Measurements from ENCODE around the gene S100A6. TPM values are rescaled to one million over a fixed set of nuclear protein-coding genes. Genes with fewer than 3 reads are reported as not detected.

The S100A6 gene
- polyA plus RNA-seq (not detected in 2 replicates), polyA minus RNA-seq (not detected in 2 replicates)

- Histone ChIP-seq H3K27me3 (ENCODE audit: insufficient read depth, low read depth, low read length) (peaks cover 5% of the 10 kb centered on the region), H3K9ac (ENCODE audit: low read length) (no peak within 1 kb of the TSS), H3K36me3 (ENCODE audit: insufficient read depth, low read length) (no peaks in the 10 kb centered on the region), H3K9me2 (ENCODE audit: insufficient read depth, low read length) (no peaks in the 10 kb centered on the region), H3K4me2 (ENCODE audit: low read length) (no peak within 1 kb of the TSS), H3K27ac (ENCODE audit: low read length) (no peak within 1 kb of the TSS), H3K9me3 (ENCODE audit: low read length) (no peaks in the 10 kb centered on the region), H2AFZ (ENCODE audit: low read depth, low read length) (no peak within 1 kb of the TSS), H3K79me2 (replicated peaks; ENCODE audit: insufficient read depth, low read length) (no peaks in the 10 kb centered on the region), H4K20me1 (ENCODE audit: insufficient read depth) (no peaks in the 10 kb centered on the region), H3K4me3 (ENCODE audit: low read length) (peak within 1 kb of the TSS; percentile 48), H3F3A (ENCODE audit: insufficient read depth, low read length, poor library complexity, severe bottlenecking) (no peaks in the 10 kb centered on the region)
- TF ChIP-seq MXI1 (conservative IDR thresholded peaks at IDR 0.05; ENCODE audit: poor library complexity, severe bottlenecking) (no peak), TAF1 (IDR thresholded peaks at IDR 0.05; ENCODE audit: low read depth) (no peak)
- TF ChIP-seq, protein P1, sequence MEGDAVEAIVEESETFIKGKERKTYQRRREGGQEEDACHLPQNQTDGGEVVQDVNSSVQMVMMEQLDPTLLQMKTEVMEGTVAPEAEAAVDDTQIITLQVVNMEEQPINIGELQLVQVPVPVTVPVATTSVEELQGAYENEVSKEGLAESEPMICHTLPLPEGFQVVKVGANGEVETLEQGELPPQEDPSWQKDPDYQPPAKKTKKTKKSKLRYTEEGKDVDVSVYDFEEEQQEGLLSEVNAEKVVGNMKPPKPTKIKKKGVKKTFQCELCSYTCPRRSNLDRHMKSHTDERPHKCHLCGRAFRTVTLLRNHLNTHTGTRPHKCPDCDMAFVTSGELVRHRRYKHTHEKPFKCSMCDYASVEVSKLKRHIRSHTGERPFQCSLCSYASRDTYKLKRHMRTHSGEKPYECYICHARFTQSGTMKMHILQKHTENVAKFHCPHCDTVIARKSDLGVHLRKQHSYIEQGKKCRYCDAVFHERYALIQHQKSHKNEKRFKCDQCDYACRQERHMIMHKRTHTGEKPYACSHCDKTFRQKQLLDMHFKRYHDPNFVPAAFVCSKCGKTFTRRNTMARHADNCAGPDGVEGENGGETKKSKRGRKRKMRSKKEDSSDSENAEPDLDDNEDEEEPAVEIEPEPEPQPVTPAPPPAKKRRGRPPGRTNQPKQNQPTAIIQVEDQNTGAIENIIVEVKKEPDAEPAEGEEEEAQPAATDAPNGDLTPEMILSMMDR (IDR thresholded peaks at IDR 0.05; ENCODE audit: poor library complexity, severe bottlenecking), result no peak
Measured at GRCh38 chr1:153535242-153536011, at the start of gene S100A6. TSS of gene S100A6 (minus strand) at chr1:153535991. CDS start at chr1:153535339, 652 bp downstream.

GRCh38 chr1:153585006-153585405 is 49.2 kb upstream of the S100A6 start:
- Histone ChIP-seq H3K4me2 (ENCODE audit: low read length) (no peak overlapping the region), H2AFZ (ENCODE audit: low read depth, low read length) (no peak overlapping the region), H3K9me2 (ENCODE audit: insufficient read depth, low read length) (no peaks in the 10 kb centered on the region), H3F3A (ENCODE audit: insufficient read depth, low read length, poor library complexity, severe bottlenecking) (no peaks in the 10 kb centered on the region), H3K27me3 (ENCODE audit: insufficient read depth, low read depth, low read length) (no peaks in the 10 kb centered on the region), H4K20me1 (ENCODE audit: insufficient read depth) (no peaks in the 10 kb centered on the region), H3K79me2 (replicated peaks; ENCODE audit: insufficient read depth, low read length) (no peaks in the 10 kb centered on the region), H3K9me3 (ENCODE audit: low read length) (no peaks in the 10 kb centered on the region), H3K4me3 (ENCODE audit: low read length) (no peak overlapping the region), H3K27ac (ENCODE audit: low read length) (no peak overlapping the region), H3K36me3 (ENCODE audit: insufficient read depth, low read length) (no peaks in the 10 kb centered on the region), H3K9ac (ENCODE audit: low read length) (no peak overlapping the region)
- TF ChIP-seq EZH2 (IDR thresholded peaks at IDR 0.05; ENCODE audit: borderline replicate concordance, insufficient read depth, low read length, poor library complexity, severe bottlenecking) (no peak), RAD21 (conservative IDR thresholded peaks at IDR 0.05) (no peak), MXI1 (conservative IDR thresholded peaks at IDR 0.05; ENCODE audit: poor library complexity, severe bottlenecking) (no peak), SMC3 (conservative IDR thresholded peaks at IDR 0.05; ENCODE audit: poor library complexity) (no peak), TAF1 (IDR thresholded peaks at IDR 0.05; ENCODE audit: low read depth) (no peak), POLR2AphosphoS5 (IDR thresholded peaks at IDR 0.05) (no peak), REST (IDR thresholded peaks at IDR 0.05; ENCODE audit: borderline replicate concordance) (no peak), EP300 (conservative IDR thresholded peaks at IDR 0.05; ENCODE audit: poor library complexity, severe bottlenecking) (no peak)
- TF ChIP-seq, protein P1 (IDR thresholded peaks at IDR 0.05; ENCODE audit: poor library complexity, severe bottlenecking), result no peak

Data from neural cell (in vitro differentiated cells).